GM21717 (cell line): ENCODE measurements around the gene MACROD2.

Source experiments
- ATAC-seq: cut with Tn5 transposase; IDR thresholded peaks from one replicate; pipeline ENCODE4 v1.9.1; 2021; ENCODE audit warnings: mild to moderate bottlenecking, moderate library complexity; ENCODE audit not compliant: unreplicated experiment

MACROD2 gene

GRCh38 chr20:15440049-15440820, 1444.9 kb downstream of the MACROD2 start:
- ATAC-seq, result no peak

DNA sequence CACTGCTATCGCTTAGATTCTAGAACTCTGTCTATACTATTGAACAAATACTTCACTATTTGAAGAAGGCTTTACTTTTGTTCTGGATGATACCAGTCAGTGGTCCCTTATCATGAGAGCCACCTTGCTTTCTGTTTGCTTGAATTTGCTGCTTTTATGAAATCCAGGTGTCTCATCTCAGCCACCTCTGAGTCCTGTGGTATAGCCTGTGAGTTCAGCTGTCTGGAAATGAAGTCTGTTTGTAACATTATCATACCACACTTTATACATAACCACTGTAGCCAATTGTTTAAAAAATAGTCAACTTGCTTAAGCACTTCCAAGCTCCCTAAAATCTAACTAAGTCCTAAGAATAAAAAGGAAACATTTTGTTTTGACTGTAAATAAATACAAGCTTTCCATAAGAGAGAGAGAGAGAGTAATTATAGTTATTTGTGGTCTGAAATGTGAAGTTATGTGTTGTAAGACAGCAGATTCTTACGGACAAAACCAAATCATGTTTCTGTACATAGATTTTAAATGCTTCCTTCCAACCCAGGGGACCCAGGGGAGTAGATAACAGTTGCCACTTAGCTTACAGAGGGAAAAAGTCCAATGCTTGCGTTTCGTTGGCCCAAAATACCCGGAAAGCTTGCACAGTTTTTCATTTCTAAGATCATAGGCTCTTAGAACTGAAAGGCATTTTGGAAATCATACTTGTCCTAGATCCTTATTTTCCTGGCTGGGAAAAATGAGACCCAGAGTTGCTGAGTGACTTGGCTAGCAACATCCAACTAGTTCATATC, 1449.9 kb downstream of the MACROD2 start:
- no peak for ATAC-seq

GRCh38 chr20:15446373-15446772, 1451.1 kb downstream of the MACROD2 start:
- no peak for ATAC-seq

- ATAC-seq, result no peak
Measured at GRCh38 chr20:15447549-15447948, 1452.2 kb downstream of the MACROD2 start.

- ATAC-seq, result no peak
Measured at GRCh38 chr20:15449061-15449460, 1453.7 kb downstream of the MACROD2 start.

GRCh38 chr20:15451241-15451640, 1455.9 kb downstream of the MACROD2 start:
- ATAC-seq, result no peak

DNA sequence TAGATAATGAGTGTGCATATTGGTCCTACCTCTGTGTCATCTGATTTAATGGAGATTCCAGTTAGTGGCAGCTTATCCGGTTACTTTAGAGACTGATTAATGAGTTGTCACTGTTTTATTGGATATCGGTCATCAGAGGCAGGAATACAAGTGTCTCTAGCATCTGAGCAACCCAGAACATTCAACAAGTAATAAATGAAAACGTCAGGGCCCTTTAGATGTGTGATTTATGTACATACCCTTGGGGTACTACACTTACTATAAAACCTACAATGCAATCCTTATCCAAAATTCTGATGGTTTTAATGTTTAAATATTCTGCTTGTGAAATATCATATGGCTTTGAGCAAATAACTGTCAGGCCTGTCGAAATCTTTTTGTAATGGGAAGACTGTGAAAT, 1460.0 kb downstream of the MACROD2 start:
- no peak for ATAC-seq

GRCh38 chr20:15461938-15462337, 1466.6 kb downstream of the MACROD2 start:
- ATAC-seq, result no peak

DNA sequence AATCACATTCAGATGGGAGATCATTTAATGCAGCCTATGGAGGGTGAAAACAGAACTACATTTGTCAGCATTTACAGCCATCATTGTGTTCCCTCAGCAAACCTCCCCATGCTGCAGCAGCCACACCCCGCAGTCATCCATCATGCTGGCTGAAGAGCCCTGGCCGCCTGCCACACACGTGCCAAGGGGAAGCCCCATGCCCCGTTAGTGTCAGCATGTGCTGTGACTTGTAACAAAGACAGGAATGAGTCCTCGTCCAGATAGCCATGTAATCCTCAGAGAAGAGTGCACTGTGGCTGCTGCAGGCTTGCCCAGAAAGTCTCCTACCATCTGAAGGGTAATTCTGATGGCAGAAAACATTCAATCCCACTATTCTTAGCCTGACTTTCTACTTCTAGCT, 1480.2 kb downstream of the MACROD2 start:
- no peak for ATAC-seq

DNA sequence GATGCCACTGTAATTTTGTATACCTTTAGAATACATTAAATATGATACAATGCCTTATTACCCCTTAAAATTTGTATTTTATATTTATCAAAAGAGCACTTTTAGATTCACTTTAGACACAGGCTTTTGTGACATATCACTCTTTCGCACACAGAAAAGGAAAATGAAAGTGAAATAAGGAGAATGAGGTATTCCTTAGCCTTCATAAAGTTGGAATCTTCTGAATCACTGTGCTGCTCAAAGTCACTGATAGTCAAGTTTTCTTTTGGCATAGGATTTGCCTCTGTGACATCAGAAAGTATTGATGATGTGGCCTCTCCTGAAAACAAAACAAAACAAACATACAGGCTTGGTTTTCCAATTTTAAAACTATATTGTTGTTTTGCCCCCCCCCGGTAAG, 1480.9 kb downstream of the MACROD2 start:
- ATAC-seq, result no peak

GRCh38 chr20:15476781-15477180, 1481.5 kb downstream of the MACROD2 start:
- no peak for ATAC-seq

DNA sequence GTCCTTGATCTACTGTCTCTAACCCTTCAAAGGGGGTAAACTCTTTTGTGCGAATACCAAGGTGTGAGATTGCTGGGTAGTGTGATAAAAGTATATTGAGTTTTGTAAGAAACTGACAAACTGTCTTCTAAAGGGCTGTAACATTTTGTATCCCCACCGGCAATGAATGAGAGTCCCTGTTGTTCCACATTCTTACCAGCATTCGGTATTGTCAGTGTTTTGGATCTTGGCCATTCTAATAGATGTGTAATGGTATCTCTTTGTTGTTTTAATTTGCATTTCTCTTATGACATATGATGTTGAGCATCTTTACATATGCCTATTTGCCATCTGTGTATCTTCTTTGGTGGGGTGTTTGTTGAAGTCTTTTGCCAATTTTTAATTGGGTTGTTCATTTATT, 1487.2 kb downstream of the MACROD2 start:
- ATAC-seq, result no peak

GRCh38 chr20:15485519-15485918, 1490.2 kb downstream of the MACROD2 start:
- no peak for ATAC-seq

GRCh38 chr20:15487030-15487429, 1491.7 kb downstream of the MACROD2 start:
- no peak for ATAC-seq

DNA sequence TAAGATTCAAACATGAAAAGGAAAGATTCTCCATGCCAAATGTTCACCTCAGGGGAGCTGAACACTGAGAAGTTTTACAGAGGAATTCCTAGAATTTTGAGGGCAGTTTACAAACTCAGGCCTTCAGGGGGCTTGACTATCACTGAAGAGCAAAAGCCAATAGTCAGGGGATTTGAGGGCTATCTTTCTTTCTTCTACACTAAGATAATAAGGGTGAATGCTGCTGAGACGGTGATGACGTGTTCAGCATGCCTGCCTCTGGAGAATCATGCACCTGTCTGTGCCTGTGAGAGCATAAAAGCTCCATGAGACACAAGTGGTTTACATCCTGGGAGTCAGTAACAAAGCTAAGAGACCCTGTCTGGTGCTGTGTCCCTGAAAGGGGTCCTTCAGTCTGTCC, 1492.4 kb downstream of the MACROD2 start:
- ATAC-seq, result no peak

- ATAC-seq, result no peak
Measured at GRCh38 chr20:15491575-15491974, 1496.3 kb downstream of the MACROD2 start.

DNA sequence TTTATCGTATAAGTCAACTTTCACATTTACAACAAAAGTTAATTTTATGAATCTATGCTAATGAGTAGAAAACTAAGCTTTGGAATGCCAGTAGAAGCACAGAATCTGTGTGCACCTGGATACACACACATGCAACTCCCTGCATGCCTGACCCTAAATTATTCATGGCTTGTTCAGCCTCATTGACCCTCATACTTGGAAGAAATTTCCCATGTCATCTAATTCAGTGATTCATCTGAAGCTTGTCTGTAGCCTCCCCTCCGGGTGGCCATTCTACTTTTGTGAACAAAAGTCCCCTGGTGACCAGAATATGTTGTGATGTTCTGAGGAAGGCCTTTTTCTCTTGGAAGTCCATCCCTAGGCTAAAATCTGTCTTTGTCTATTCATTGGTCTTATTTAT, 1499.5 kb downstream of the MACROD2 start:
- no peak for ATAC-seq

- ATAC-seq, result no peak
Measured at GRCh38 chr20:15496501-15497039, 1501.3 kb downstream of the MACROD2 start.

GRCh38 chr20:15498926-15499325, 1503.6 kb downstream of the MACROD2 start:
- no peak for ATAC-seq

- no peak for ATAC-seq
Measured at GRCh38 chr20:15506311-15506710, 1511.0 kb downstream of the MACROD2 start.

DNA sequence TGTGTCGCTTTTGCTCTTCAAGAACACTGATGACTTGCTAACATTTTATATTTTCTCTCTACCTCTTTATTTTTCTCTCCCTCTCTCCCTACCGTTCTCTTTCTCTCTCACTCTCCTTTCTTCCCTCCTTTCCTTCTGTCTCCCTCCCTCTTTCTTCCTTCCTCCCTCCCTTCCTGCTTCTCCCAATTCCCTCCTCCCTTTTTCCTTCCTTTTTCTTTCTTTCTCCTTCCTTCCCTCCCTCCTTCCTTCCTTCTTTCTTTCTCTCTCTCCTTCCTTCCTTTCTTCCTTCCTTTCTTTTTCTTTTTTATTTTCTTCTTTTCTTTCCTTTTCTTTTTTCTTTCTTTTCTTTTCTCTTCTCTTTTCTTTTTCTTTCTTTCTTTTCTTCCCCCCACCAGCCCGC, 1511.8 kb downstream of the MACROD2 start:
- ATAC-seq, result no peak

DNA sequence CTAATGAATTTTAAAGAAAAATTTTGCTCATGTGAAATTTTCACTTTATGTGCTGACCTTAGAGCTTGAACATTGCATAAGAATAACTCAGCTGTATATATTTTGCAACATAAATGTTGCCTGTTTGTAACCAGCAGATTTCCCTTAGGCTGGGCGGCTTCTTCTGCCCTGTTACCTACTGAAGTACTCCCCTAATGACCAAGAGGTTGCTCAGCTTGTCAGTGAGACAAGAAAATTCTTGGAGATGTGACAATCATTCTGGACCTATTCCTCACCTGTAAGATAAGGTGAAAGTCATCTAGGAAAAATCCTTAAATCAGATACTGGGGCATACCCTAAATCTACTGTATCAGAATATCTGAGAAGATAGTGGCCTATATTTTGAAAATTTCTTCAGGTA, 1516.2 kb downstream of the MACROD2 start:
- no peak for ATAC-seq
